NK-92 treated with Interleukin-12 subunit alpha and Interleukin-12 subunit beta, amount 100 ng/mL, for 24 hours (cell line): Measurements from ENCODE around the gene SUSD4.

Experiments used
- DNase-seq: peaks from one replicate; lab custom pipeline; 2025; lab: John Stamatoyannopoulos, UW

Gene SUSD4

DNA sequence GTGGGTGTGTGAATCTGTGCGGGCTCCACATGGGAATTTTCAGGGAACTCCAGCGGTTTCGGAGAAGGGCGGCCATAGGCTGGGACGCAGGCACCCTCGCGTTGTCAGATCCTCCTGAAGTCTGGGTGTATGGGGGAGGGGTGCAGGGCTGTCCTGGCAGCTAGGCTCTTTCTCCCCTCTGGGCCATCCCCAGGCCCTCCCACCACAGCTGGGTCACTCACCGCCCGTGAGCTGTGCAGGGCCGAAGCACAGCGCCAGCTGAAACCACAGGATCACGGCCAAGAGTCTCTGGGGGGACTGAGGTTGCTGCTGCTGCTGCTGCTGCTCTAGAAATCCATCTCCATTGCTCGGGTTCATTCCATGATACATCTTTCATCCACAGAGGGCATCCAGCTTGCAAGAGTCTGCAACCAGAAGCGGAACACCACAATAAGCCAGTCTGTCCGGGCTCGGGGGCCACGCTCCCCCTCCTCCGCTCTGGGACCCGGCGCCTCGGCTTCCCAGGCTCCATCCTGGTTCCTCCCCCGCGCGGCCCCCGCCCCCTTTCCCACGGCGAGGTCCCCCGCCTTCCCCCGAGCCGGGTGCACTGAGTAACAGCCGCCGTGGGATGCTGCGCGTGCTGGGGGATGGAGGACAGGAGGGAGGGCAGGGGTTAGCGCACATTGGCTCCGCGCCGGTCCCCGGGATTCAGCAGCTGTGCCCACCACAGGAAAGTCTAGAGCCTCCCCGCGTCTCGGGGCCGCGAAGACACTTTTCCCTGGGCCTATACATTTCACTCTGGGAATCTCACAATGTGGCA, 720 bp downstream of the SUSD4 start:
- no peak for DNase-seq

DNA sequence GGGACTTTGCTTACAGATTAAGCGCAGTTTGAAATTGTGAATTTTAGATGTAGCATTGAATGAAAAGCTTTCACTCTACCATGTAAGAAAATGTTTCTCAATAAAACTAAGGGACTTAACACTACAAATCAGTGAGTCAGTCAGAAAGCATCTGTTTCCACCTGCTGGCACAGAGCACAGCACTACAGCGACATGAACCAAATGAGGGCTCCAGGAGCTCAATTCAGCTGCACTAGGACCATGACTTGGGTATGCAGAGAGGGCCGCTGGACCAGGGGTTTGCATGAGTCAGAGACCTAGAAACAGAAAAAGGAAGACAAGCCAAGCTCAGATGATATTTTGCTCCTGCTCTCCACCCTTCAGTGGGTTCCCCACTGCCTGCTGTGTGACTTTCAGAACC, 5.2 kb downstream of the SUSD4 start:
- no peak for DNase-seq

DNA sequence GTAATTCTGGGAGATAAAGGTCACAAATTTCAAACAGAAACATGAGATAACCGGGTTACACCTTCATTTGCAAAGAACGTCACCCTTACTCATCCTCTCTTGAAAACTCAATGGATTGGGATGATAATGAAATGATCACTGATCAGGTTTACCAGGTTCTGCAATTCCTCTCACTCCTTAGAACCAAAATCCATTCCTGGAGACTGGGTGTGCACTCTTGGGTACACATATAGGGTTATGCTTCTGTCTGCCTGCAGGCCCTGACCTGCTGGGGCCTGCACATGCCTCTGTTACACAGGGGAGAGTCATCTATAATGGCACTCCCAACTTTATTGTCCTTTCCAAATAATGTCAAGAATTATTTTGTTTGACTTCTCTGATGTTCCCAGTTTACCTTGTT, 8.3 kb downstream of the SUSD4 start:
- DNase-seq: no peak

DNA sequence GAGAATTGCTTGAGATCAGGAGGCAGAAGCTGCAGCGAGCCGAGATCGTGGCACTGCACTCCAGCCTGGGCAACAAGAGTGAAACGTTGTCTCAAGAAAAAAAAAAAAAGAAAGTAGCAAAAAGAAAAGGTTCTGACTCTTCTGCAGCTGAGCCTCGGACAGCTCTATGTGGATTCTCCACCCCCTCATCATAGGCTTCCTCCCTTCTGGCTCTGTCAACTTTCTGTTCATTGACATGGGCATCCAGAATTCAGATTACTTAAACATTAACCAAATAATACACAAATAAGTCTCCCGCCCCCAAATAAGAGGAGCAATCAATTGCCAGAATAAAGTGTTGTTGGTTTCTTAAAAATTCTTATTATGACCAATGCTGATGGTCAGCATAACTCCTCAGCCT, 10.0 kb downstream of the SUSD4 start:
- DNase-seq: no peak

DNA sequence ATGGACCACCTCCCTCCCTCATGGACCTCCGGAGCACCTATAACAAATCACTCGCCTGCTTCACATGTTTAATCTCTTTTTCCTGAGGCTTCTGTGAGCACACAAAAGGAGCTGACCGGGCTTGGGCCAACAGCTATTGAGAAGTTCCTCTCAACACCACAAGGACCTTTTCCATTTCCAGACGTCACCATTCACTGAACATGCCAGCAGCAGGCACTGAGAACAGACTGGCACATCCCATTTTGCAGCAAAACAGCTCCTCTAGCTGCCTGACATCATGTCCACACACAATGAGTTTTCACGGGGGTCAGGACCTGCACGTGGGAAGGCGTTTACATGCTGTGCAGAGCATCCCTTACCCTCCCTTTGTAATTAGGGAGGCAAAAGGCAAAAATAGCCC, 11.0 kb downstream of the SUSD4 start:
- no peak for DNase-seq

DNA sequence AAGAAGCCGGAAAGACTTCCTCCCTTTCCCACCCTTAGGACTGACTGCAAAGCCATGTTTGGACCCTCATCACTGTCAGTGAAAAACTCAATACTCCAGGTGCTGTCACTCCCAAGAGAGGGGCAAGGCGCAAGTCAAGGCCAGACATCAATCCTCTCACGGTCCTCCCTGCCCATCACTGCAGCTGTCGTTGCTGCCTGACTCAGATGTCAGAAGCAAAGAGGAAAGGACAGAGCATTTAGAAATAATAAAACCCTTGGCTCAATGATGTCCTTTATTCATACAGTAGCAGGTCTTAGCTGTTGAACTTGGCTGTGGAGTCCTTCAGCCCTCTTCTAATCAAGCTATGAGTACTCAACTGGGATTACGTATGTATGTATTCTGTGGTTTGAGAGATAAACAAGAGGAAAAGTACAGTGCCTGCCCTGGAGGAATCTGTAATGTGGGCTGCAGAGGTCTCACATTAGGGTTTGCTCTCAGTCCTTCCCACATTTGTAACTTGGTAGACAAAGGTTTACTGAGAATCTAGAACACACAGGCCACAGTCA, 13.5 kb downstream of the SUSD4 start:
- DNase-seq: no peak

DNA sequence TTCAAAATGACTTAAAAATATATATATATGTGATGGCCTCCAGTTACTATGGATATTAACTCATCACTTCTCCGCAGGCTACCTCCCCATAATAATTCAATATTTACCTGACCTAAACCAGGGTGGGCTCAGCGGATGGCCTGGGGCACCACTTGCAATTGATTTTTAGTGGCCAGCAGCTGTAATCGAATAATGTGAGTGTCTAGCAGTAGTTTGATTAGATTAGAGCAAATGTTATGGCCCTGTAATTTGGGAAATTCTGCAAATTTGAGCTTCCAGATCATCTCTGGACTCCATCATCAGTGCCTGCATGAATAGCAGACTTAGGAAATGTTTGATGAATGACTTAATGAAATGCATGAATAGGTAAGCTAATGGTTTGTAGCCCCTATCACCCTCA, 14.7 kb downstream of the SUSD4 start:
- DNase-seq: no peak

DNA sequence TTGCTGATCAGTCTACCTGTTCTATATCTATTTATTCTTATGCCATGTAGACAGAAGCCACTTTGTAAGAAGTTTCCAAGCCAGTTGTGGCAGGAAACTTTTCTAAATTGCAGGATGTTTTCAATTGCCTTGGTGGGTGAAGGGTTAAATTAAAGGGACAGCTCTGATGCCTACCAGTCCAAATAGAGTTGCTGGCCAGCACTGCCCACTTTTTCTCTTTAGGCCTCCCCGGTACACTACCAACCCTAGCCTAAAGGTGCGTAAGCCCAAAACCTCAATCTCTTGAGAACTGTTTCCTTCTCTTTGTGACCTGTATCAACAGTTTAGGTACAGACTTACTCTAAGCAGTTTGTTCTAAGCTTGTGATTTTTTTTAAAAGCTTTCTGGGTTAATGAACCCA, 15.5 kb downstream of the SUSD4 start:
- no peak for DNase-seq

DNA sequence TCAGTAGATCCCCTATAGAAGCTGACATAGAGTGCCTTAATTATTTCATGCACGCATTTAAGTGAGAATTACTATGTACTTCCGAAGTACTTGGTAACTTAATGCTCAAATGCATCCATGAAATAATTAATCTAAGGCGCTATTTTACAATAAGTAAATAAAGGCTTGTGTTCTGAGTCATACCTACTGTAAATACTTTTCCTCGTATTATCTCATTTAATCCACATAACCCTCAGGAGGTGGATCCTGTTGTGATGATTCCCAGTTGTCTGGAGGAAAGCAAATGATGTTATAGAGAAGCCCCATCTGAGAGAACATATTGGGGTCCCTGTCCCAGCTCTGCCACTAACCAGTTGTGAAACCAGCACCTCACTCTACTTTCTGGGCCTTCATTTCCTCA, 16.4 kb downstream of the SUSD4 start:
- no peak for DNase-seq

DNA sequence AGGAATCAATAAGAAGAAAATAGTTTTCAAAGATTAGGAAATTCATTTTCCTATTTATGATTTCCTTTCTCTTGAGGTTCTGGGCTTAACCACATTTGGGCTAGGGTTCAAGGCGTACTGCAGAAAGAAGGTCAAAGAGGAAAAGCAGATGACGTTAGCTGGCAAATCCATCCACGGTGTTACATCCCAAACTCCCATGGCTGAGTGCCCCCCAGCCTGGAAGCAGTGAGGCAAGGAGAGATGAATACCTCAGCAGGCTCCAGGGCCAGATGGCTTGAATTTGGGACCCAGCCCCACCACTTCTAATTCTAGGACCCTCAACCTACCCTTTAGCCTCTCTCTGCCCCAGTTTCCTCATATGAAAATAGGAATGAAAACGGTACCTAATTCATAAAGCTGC, 17.7 kb downstream of the SUSD4 start:
- DNase-seq: no peak

DNA sequence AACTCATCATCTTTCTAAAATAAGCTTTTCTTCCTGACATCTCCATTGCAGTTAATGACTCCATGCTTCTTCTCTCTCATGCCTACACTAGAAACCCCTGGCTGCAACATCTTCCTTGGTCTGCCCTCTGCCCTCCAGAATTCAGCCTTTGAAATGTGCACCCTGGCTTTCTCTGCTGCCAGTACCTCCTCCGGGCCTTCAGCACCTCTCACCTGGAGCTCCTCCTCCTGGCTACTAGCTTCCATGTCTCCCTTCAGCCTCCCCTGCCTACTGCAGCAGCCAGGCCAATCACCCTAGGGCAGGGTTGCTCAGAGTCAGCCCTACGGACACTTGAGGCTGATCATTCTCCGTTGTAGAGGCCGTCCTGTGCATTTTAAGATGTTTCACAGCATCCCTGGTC, 18.3 kb downstream of the SUSD4 start:
- no peak for DNase-seq

DNA sequence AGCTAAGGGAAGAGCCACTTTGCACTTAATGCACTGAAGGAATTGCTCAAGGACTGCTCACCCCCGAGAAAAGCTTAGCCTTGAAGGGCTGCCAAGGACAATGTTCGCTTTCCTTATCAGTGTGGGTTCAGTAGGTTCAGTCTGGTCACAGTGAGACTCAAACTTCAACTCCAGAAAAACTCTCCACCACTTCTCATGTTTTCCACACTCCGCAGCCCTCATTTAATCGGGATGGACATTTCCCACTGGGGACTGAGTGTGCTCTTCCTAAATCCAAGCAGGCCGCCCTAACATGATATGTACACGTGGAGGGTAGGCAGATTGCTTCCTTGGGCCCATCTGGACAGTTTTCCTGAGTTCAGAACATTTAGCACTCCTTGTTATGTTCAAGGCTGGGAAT, 19.5 kb downstream of the SUSD4 start:
- DNase-seq: no peak

DNA sequence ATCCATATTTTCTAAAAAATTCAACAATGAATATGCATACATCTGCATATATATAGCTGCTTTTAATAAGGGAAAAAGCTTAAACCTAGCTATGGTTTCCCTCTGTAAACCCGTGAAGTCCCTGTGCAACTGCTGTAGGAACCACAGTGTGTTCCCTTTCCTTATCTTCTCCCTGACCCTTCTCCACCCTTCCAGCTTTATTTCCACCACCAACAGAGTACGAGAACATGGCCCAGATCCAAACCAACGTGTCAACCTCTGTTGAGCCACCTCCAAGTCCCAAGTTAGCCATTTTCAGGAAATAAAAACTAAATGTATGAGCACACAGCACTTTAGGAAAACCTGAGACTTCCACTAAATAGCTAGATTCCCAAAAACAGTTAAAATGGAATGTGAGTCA, 20.3 kb downstream of the SUSD4 start:
- DNase-seq: no peak

DNA sequence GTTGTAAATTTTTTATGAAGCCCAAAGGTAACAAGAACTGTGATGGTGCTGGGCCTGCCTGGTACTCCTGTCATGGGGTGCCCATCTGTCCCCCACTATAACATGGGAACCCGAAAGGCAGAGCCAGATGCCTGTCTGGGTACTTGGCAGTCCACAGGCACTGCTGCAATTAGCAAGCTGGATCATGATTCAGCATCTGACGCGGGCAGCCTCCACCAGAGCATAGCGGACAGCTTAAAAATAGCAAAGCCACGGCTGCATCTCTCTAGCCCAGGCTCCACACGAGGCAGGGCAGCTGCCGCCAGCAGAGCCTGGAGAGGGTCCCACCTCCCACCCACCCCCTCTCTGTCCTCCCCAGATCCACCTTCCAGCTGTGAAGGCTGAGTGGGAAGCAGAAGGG, 22.9 kb downstream of the SUSD4 start:
- no peak for DNase-seq

DNA sequence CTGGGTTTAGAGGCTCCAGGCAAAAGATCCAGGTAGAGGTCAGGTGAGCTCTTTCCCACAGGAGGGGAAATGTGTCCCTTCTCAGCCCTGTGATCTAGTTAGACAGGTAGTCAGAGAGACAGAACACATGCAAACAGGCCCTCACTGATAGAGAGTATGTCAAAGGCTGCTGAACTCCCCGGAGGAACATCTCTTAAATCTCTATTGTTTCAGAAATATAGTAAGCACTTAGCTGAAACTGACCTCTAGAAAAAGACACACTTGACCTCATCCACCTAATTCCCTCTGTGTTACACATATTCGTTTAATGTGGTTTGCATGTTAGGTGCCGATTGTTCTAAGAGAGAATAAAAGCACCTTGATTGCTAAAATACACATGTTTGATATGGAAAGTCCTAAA, 23.3 kb downstream of the SUSD4 start:
- DNase-seq: no peak

DNA sequence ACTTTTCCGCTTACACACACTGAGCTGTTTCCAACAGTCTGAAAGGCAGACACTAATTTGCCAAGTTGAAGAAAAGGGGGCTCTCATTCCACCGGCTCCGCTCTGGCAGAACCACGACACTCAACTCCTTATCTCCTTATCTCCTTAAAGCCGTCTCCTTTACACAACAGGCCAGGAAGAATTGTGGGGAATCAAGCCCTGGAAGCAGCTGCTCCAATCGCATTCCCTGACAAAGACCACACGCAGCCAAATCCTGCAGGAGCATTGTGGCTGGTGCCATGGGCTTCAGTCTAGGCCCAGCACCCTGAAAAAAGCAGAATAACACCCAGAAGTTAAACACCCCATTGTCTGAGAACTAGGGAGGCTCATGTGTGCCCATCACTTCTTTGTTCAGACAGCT, 24.1 kb downstream of the SUSD4 start:
- DNase-seq: no peak

DNA sequence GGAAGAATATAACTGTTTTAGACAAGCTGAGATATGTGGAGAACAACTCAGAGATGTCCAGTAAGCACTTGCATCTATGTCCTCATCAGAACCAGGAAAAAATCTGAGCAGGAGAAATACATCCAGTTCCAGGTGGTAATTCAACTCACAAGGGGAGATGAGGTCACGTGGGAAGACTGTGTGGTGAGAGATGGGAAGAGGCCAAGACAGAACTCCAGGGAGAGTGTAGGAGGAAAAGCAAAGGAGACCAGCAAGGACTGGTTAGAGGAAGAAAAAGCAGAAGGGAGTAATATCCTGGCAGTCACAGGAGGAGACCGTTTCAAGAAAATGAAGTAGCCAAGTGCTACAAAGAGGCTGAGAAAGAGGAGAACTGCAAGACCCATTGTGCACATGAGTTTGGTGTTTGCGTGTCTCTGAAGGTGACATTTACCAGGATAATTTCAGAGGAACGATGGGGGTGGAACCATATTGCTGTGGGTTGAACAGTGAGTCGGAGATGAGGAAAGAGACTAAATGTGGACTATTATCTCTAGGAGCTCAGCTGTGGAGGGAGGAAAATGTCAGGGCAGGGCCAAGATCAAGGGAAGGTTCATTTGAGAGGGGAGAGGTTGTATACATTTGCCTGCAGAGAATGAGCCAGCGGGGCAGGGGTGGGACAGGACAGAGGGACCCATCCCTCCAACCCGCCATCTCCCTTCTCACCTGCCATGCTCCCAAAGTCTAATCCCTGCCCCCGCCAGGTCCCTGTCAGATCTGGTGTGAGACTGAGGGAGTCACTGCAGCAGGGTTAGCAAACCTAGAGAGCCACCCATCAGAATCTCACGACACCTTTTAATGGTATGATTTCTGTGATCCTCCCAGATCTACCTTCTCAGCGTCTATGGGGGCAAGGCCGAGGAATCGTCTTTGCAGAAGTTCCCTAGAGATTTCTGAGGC, 24.9 kb downstream of the SUSD4 start:
- no peak for DNase-seq

DNA sequence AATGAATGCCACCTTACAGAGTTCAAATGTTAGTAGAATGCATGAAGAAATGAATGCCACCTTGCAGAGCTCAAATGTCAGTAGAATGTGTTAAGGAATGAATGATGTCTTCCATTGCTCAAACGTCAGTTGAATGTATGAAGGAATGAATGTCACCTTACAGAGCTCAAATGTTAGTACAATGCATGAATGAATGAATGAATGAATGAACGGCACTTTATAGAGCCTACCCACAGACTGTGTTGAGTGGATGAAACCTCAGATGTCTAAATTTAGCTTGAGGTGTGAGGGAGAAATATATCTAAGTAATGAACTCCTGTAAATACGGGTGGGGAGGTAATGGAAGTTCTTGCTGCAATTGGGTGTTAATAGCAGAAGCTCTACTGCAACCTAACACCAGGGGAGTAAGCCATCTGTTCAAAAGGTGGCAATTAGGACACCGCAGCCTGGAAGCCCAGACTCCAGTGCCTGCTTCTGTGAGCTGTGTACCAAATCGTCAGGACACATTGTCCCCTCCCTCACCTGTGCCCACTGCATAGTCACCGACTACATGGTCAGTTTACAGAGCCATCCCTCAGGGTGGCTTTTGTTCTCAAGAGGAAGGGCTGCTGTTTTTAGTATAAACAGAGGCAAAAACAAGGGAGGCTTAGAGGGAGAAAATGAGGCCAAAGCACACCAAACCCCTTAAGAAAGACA, 26.7 kb downstream of the SUSD4 start:
- no peak for DNase-seq

DNA sequence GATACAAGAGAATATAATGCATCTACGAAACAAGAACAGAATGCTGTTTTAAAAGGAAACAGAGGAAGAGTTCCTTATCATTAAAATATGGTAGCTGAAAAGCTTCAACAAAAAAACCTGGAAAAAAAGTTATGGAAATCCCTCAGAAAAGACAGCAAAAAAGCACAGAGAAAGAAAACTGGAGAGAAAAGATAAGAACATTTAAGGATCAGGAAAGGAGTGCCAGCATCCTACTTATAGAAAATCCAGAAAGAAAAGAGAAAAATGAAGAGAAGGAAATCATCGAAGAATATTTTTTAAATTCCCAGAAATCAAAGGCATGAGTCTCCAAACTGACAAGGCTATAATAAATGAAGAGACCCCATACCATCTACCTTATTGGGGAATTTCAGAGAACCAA, 29.8 kb downstream of the SUSD4 start:
- no peak for DNase-seq

DNA sequence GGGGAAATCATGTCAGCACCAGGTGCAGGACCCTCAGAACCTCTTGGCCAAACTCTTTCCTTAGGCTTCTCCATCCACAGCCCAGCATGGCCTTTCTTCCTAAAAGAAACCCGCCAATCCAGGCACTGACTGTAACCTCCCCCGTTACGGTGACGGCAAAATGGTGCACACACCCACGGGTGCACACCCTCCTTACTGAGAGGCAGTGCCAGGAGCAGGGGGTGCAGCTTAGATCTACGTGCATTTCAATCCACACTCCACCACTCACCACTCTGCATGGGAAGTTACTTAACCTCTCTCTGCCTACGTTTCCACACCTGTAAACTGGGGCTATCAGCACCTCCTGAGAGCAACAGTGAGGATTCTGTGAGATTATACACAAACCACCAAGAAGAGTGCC, 31.0 kb downstream of the SUSD4 start:
- DNase-seq: no peak

DNA sequence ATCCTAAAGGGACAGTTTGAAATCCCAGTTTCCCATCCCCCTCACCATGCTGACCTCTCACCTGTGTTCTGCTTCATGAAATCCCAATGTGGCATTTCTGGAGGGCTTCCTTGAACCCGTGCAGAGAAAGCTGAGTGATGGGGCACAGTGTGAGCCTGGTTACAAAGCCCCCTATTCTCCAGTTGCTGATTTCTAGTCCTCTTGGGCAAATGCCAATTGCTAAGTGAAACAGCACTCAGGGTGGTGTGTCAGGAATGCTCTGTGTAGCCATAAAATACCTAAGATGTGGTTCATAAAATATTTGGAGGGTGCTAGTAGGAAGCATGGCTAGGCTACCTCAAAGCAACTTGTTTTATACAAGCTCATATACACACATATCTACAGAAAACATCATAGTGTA, 32.0 kb downstream of the SUSD4 start:
- DNase-seq: no peak

DNA sequence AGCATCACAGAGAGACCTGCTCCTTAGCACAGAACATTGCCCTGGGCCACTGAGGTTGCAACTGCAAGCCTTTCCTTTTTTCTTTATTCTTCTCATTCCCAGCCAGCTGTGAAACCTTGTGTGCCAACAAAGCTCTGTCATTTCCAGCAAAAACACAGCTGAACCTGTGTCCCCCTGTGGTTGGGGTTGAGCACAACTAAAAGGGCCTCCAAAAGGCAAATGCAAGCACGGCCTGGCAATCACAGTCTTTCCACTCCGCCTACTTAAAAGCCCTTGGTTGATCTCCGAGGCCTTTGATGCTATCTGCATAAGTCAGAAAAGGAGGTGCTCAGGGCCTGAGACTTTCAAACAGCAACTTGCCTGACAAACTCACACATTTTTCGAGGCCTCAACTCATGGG, 32.7 kb downstream of the SUSD4 start:
- no peak for DNase-seq

DNA sequence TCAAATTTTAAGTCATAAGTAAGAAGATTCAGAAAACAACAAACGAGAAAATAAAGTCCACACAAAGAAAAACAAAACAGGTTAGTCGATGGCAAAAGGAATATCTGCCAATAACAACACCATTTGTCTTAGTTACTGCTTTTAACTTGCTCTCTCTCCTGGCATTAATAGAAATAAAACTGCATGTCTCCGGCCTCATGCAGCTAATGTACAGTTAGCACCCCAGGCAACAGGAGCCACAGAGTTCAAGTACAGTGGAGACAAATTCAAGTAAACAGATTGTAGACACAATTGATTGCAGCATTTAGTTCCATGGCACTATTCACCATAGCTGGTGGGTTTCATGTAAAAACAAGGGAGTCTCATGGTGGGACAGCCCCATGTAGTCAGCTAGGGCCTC, 33.5 kb downstream of the SUSD4 start:
- no peak for DNase-seq
